Measurements from ENCODE around the gene HIRIP3. TPM values are rescaled to one million over a fixed set of nuclear protein-coding genes. Genes with fewer than 3 reads are reported as not detected.

The HIRIP3 gene
- polyA plus RNA-seq, 2 of the 4 experiments (the other 2 are of a cell fraction) = 11.5 to 16.7 TPM

- ChIA-PET POLR2A (no interaction called here), CTCF (interaction anchor here (1.0 to 1.1 kb wide), 2 partner anchors 69 to 290 kb away, joined by 3 read pairs; no protein-coding TSS in a partner anchor)
- TF ChIP-seq JUNB (IDR thresholded peaks at IDR 0.05) = no peak
- TF ChIP-seq CHD4 (IDR thresholded peaks at IDR 0.05; ENCODE audit: borderline replicate concordance) = no peak
- TF ChIP-seq RFX5 (IDR thresholded peaks at IDR 0.05) = no peak
- no peak for TF ChIP-seq MYC (IDR thresholded peaks at IDR 0.05; ENCODE audit: borderline replicate concordance, low read length)
- TF ChIP-seq ZFP36 (IDR thresholded peaks at IDR 0.05; ENCODE audit: borderline replicate concordance, partially characterized antibody) = no peak
- TF ChIP-seq PBX3 (IDR thresholded peaks at IDR 0.05) = no peak
- TF ChIP-seq MAZ (IDR thresholded peaks at IDR 0.05; ENCODE audit: borderline replicate concordance, low read depth, low read length) = no peak
- TF ChIP-seq NFE2L2 (conservative IDR thresholded peaks at IDR 0.05; ENCODE audit: low read length) = no peak
- no peak for TF ChIP-seq E2F6 (IDR thresholded peaks at IDR 0.05; ENCODE audit: borderline replicate concordance, low read depth)
- no peak overlapping the region for H3K4me2 ChIP-seq
- 81% methylated on average over 2 of the region's 2 CpGs for WGBS (ENCODE audit: missing lambda C conversion rate)
- DNase-seq (ENCODE audit: low read depth in 1 of 2, low spot score in 1 of 2) (no peak), FAIRE-seq (no peak), ATAC-seq (no peak)
- no peak overlapping the region for H3K27ac ChIP-seq
- H3K9me3 ChIP-seq = no peaks in the 10 kb centered on the region
- H3K4me1 ChIP-seq = peaks cover 6% of the 10 kb centered on the region; the same call in 2 of the 3 replicates
- no peak overlapping the region for H3K4me3 ChIP-seq
Observed at GRCh38 chr16:29990034-29990433, 5.4 kb downstream of the HIRIP3 start.

- ATAC-seq (no peak), DNase-seq (ENCODE audit: low read depth in 1 of 2, low spot score in 1 of 2) (no peak), FAIRE-seq (no peak)
- TF ChIP-seq ELK1 (IDR thresholded peaks at IDR 0.05; ENCODE audit: low read depth, low read length) (no peak), RCOR1 (IDR thresholded peaks at IDR 0.05; ENCODE audit: low read depth, low read length) (no peak), EP300 (IDR thresholded peaks at IDR 0.05) (no peak), CHD2 (IDR thresholded peaks at IDR 0.05; ENCODE audit: low read length, partially characterized antibody) (no peak), SREBF2 (IDR thresholded peaks at IDR 0.05) (no peak), CTCF (IDR thresholded peaks at IDR 0.05) (no peak), RAD21 (conservative IDR thresholded peaks at IDR 0.05 in 1 of 2, IDR thresholded peaks at IDR 0.05 in 1 of 2) (no peak), HMGXB4 (CRISPR knock-in tag; IDR thresholded peaks at IDR 0.05; ENCODE audit: borderline replicate concordance) (no peak), MAZ (IDR thresholded peaks at IDR 0.05; ENCODE audit: borderline replicate concordance, low read depth, low read length) (no peak), HOXB5 (CRISPR knock-in tag; IDR thresholded peaks at IDR 0.05) (no peak)
- 87% methylated on average over 23 of the region's 23 CpGs for WGBS (ENCODE audit: missing lambda C conversion rate)
- CTCF ChIA-PET = interaction anchor here (0.7 to 1.3 kb wide), 9 partner anchors 15 to 289 kb away, joined by 3 read pairs; partner anchors contain the start of gene TAOK2
- no peak overlapping the region for H3K4me3 ChIP-seq
- H3K4me2 ChIP-seq = no peak overlapping the region
- no peak overlapping the region for H3K27ac ChIP-seq
- no peaks in the 10 kb centered on the region for H3K4me1 ChIP-seq
- POLR2A ChIA-PET = interaction anchor here (1.4 kb wide), 1 partner anchor 16 kb away, joined by 4 read pairs; the partner anchor contains the start of gene TAOK2
- no peaks in the 10 kb centered on the region for H3K9me3 ChIP-seq
Observed at GRCh38 chr16:29989111-29989858, 6.1 kb downstream of the HIRIP3 start.
